Osteocyte (in vitro differentiated cells): ENCODE measurements around the gene ITPKB. TPM values are rescaled to one million over a fixed set of nuclear protein-coding genes. Genes with fewer than 3 reads are reported as not detected.

Experiments used
- DNase-seq: peaks from one replicate; pipeline ENCODE4 v3.0.0; 2021; ENCODE audit warnings: mixed read lengths; ENCODE audit not compliant: unreplicated experiment; ENCODE audit errors: extremely low spot score
- H3K27ac Mint-ChIP-seq: one replicate; pipeline ENCODE4 v1.8.0; 2021; ENCODE audit warnings: mild to moderate bottlenecking, mixed read lengths; ENCODE audit not compliant: unreplicated experiment
- H3K27me3 Mint-ChIP-seq: one replicate; pipeline ENCODE4 v1.8.0; 2021; ENCODE audit warnings: mixed read lengths; ENCODE audit not compliant: unreplicated experiment
- H3K36me3 Mint-ChIP-seq: one replicate; pipeline ENCODE4 v1.8.0; 2021; ENCODE audit warnings: mixed read lengths; ENCODE audit not compliant: unreplicated experiment
- H3K4me1 Mint-ChIP-seq: one replicate; pipeline ENCODE4 v1.8.0; 2021; ENCODE audit warnings: mixed read lengths; ENCODE audit not compliant: unreplicated experiment
- H3K4me3 Mint-ChIP-seq: one replicate; pipeline ENCODE4 v1.8.0; 2021; ENCODE audit warnings: mild to moderate bottlenecking, moderate library complexity, mixed read lengths; ENCODE audit not compliant: unreplicated experiment
- H3K9me3 Mint-ChIP-seq: one replicate; pipeline ENCODE4 v1.8.0; 2021; ENCODE audit warnings: mixed read lengths; ENCODE audit not compliant: unreplicated experiment
- CTCF ChIP-seq: fragments of 200-600 bp; sonication (generic); IDR thresholded peaks from 2 replicates; pipeline ENCODE4 v1.5.0; 2021; ENCODE audit warnings: antibody characterized with exemption, mild to moderate bottlenecking, moderate library complexity
- total RNA-seq: library from RNA; stranded (reverse); gene quantifications from 2 replicates; pipeline ENCODE4 v1.2.1, GENCODE V29; 2021

ITPKB gene
- total RNA-seq, 1 donor from 2014 or later, result 28.3 TPM

DNA sequence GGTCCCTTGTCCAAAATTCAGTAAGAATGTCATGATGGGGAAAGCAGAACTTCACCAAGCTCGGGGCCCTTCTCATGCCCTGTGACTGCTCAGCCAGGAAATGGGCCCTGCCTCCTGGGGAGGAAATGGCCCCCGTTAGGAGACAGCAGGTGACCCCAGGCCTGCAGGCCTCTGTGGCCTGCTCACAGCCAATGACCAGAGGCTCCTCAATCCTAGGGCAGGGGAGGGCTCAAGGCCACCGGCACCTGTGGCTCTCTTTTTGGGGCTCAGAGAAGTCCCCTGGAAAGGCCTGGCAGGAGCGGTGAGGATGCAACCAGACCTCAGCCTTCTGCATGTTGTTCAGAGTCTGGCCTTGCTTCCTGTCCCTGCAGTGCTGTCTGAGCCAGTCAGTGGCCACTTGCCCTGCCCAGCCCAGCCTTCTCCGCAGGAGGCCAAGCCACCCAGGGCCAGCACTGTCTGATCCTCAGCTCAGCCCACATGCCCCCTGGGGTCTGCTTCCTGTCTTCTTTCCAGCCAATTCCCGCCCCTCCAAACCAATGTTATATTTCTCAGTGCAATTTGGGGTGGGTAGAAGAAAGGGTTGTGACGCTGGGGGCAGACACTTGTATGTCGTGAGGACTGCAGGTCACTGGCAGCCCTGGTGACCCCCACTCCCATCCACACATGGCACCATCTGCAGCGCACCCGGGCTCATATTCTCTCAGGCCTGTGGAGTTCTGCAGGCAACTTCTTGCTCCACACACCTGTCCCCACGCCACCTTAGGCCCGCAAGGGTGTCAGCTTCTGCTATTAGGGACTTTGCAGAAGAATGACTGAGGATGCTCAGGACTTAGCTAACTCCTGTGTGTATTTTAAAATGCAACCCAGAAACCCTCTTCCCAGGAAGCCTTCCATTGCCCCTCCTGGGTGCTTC lies 83.6 kb downstream of the ITPKB start:
- no peak for DNase-seq
- Mint-ChIP-seq H3K27me3 (no peaks in the 10 kb centered on the region), H3K4me3 (no peak overlapping the region), H3K4me1 (peaks cover 60% of the 10 kb centered on the region), H3K27ac (peak overlapping the region; percentile 89), H3K36me3 (no peaks in the 10 kb centered on the region), H3K9me3 (no peaks in the 10 kb centered on the region)
- no peak for TF ChIP-seq CTCF

DNA sequence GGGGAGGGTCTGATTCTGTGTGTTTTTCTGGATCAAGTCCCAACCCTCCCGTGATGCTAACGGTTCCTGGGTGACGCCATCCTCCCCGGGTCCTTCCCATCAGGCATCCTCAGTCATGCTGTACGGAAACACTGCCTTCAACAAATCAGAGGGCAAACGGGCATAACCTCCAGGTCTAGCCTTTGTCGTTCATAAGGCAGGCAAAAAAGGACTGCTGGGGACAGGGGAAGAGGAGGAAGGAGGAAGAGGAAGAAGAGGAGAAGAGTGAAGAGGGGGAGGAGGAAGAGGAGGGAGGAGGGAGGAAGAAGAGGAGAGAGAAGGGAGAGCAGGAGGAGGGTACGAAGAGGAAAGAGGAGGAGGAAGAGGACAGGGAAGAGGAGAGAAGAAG lies 84.4 kb downstream of the ITPKB start:
- H3K9me3 Mint-ChIP-seq, result no peaks in the 10 kb centered on the region
- H3K4me3 Mint-ChIP-seq, result no peak overlapping the region
- peaks cover 59% of the 10 kb centered on the region for H3K4me1 Mint-ChIP-seq
- no peak for DNase-seq
- H3K36me3 Mint-ChIP-seq, result no peaks in the 10 kb centered on the region
- H3K27ac Mint-ChIP-seq, result peak overlapping the region; percentile 89
- H3K27me3 Mint-ChIP-seq, result no peaks in the 10 kb centered on the region
- TF ChIP-seq CTCF, result no peak

- Mint-ChIP-seq H3K4me1 (peaks cover 59% of the 10 kb centered on the region), H3K9me3 (no peaks in the 10 kb centered on the region), H3K27ac (peak overlapping the region; percentile 89), H3K4me3 (peak overlapping the region; percentile 48), H3K27me3 (no peaks in the 10 kb centered on the region), H3K36me3 (no peaks in the 10 kb centered on the region)
- no peak for TF ChIP-seq CTCF
- no peak for DNase-seq
These were observed 84.9 kb downstream of the ITPKB start for GRCh38 chr1:226654046-226654667.

DNA sequence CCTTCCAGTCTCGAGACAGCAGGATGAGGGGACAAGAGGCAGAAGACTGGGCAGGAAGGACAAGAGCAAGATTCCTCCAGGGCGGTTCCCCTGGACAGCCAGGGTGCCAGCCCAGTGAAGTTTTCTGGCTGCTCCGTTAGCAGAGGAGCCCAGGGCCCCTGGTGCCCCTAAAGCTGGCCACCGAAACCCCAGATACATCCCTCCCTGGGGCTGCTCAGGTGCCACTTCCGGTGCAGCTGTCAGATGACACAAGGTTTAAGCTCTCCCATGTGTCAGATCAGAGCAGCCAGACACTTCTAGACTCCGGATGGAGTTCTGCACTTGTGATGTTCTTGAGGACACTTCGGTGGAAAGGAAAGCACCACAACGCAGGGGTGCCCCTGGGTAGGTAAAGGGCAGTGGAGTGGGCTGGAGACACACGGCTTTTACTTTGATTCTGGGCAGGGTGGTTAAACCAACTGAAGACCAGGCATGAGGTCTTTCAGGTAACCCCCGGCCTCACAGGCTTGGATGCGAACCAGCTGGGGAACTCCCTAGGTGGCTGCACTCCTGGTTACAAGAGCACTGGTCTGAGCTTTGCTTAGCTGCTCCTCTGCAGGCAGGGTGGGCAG lies 85.7 kb downstream of the ITPKB start:
- Mint-ChIP-seq H3K9me3 (no peaks in the 10 kb centered on the region), H3K36me3 (peaks cover 3% of the 10 kb centered on the region), H3K4me3 (peak overlapping the region; percentile 48), H3K4me1 (peaks cover 59% of the 10 kb centered on the region), H3K27ac (peak overlapping the region; percentile 89), H3K27me3 (no peaks in the 10 kb centered on the region)
- DNase-seq, result no peak
- TF ChIP-seq CTCF, result no peak

GRCh38 chr1:226652613-226653012 lies 86.5 kb downstream of the ITPKB start:
- no peak for DNase-seq
- no peaks in the 10 kb centered on the region for H3K9me3 Mint-ChIP-seq
- peaks cover 8% of the 10 kb centered on the region for H3K36me3 Mint-ChIP-seq
- no peaks in the 10 kb centered on the region for H3K27me3 Mint-ChIP-seq
- no peak overlapping the region for H3K27ac Mint-ChIP-seq
- H3K4me1 Mint-ChIP-seq, result peaks cover 53% of the 10 kb centered on the region
- H3K4me3 Mint-ChIP-seq, result no peak overlapping the region
- no peak for TF ChIP-seq CTCF
